Activated CD8-positive, alpha-beta memory T cell treated with anti-CD3 and anti-CD28 coated beads for 4 hours (primary cell): ENCODE results near the gene HDAC6.
"Not testable (repeated sequence)": the region's sequence is repeated elsewhere in the genome, so short reads cannot be mapped to it uniquely, and the experiment has no call there.

Source experiments
- DNase-seq, 2 donors: peaks; one replicate each; pipeline ENCODE4 v3.0.0-alpha.2; 2020; ENCODE audit warnings: low read depth in 2 of 2

Gene HDAC6

DNA sequence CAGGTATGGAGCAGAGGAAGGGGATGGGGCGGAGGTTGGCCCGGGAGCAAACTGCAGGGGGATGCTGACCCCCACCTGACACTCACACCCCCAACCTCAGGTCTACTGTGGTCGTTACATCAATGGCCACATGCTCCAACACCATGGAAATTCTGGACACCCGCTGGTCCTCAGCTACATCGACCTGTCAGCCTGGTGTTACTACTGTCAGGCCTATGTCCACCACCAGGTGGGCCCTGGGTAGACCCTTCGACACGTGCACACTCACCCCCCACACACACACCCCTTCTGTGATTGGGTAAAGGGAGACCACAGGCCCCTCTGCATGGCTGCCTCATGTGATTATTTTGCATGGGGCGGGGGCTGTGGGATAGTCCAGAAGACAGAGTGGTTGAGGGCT is 22.2 kb downstream of the HDAC6 start:
- no peak for DNase-seq

DNA sequence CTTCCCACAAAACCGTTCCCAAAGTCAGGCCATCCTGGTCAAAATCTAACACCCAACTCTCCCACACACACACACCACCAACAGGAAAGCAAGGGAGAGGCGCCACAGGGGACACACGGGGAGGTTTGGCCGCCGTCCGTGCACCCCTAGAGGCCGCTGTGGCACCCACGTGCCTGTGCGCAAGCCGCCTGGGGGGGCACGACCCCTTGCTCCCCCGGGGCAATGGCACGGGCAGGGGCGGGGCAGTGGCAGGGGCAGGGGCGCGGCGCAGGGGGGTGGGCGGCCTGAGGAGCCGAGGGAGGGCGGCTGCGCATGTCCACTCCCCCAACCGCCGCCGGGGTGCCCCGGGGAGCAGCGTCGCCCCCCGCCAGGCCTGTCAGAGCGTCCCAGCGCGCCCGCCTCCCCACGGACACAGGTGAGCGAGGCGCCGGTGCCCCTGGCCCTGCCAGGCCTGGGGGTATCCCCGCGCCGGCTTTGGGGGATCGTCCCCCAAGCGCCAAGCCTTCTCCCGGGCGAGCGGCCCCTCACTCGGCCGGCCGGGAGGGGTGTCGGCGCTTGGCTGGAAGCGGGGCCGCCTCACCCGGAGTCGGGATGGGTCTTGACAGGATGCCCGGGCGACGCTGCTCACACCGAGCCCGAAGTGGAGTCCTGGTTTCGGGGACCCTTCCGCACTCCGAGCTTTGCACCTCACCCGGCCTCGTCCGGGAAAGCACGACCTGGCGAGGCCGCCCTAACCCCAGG is 24.4 kb downstream of the HDAC6 start, which contains the start of gene ERAS:
Gene ERAS, plus strand, starts transcription at position 379 of the 741 bp plus-strand sequence. CDS start 2,611 bp downstream, outside the sequence.
- no peak for DNase-seq

DNA sequence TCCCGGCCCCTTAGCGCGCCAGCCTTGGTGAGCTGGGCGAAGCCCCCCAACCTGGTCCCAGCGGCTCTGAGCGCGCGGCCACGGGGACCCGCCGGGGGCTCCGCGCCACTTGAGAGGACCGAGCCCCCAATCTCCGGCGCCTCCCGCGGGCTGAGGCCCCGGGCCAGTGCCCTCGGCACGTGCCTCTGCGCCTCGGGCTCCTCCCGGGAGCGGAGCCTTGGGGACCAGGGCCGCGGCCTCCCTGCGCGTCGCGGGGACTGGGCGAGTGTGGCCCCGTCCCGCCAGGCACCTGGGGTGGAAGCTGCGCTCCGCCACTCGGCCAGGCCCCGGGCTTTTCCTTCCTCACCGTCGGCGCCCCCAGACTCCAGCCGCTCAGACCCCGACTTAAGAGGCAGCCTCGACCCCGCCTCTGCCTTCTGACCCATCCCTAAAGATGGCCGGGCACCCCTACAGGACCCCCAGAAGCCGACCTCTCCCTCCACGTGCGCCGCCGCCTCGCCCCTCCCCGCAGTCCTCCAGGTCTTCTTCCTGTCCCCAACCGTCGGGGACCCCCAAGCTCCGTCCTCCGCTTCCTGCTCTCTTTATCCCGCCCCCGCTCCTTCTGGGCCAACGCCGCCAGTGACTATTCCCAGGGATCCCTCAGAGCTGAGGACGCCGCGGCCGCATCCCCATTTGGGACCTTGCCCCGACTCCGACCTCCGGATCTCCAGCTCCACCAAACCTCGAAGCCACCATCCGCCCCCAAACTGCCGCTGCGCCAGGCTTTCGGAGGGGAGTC is 25.2 kb downstream of the HDAC6 start:
- DNase-seq: no peak

DNA sequence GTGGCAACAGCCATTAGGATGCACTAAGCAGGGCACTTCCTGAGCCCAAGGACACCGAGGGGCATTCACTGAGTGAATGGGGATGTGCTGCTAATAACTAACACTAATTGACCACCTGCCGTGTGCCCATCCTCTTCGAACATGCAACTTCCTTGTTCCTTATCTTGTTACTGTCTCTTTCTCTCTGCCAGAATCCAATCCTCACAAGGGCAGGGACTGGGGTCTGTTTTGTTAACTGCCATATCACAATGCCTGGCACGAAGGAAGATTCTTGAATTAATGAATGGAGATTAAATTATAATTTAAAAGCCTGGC is 25.7 kb downstream of the HDAC6 start:
- no peak for DNase-seq

DNA sequence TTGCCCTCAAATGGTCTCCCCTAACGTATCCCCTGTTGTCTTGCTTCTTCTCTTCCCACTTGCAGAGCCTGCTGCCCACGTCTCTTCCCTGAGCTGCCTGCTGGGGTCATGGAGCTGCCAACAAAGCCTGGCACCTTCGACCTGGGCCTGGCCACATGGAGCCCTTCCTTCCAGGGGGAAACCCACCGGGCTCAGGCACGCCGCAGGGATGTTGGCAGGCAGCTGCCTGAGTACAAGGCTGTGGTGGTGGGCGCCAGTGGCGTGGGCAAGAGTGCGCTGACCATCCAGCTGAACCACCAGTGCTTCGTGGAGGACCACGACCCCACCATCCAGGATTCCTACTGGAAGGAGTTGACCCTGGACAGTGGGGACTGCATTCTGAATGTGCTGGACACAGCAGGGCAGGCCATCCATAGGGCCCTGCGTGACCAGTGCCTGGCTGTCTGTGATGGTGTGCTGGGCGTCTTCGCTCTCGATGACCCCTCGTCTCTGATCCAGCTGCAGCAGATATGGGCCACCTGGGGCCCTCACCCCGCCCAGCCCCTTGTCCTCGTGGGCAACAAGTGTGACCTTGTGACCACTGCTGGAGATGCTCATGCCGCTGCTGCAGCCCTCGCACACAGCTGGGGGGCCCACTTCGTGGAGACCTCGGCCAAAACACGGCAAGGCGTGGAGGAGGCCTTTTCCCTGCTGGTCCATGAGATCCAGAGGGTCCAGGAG is 27.3 kb downstream of the HDAC6 start:
- DNase-seq: no peak

DNA sequence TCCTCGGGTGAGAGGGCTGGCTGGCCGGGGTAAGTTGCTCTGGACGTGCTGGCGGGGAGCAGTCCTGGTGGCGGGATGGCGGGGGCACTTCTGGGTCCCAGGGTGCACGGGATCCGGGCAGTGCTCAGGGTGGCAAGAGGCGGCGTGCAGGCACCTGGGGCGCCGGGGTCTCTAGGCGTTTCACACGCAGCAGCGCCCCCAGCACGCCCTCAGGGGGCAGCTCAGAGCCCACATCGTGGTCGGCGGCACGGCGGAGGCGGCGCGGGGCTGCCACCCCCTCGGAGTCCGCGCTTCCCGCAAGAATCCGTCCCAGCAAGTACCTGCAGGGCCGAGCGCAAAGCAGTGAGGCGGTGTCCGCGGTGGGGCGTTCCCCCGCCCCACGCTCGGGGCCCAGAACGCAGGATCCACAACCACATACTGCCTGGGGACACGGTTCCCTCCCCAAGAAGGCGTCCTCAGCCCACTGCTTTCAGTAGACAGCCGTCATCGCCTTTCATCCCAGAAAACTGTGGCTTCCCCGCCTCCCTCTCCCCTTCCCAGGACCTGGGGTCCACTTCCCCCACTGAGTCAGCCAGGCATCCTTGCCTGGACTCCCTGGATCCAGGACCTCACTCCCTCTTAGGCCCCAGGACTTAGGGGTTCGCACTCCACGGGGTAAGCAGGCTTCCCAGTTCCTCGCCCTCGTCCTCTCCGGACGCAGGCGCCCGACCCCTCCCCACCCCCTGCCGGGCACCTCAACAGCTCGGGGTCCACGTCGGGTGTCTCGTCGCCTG is 29.5 kb downstream of the HDAC6 start:
- no peak for DNase-seq

DNA sequence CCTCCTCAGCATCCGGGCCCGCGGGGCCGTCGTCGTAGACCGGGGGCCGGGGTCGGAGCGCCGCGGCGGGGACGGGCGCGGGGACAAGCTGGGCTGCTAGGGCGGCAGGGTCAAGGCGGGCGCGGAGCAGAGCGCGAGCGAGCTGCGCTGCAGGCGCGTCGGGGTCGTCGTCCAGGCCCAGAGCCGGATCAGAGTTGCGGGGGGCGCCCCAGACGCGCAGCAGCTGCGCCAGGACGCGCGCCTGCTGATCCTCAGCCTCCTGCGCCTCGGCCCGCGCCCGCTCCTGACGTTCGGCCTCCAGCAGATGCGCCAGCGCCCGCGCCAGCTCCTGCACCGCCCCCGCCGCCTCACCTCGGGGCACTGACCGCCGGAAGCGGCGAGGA is 30.0 kb downstream of the HDAC6 start:
- DNase-seq: no peak

DNA sequence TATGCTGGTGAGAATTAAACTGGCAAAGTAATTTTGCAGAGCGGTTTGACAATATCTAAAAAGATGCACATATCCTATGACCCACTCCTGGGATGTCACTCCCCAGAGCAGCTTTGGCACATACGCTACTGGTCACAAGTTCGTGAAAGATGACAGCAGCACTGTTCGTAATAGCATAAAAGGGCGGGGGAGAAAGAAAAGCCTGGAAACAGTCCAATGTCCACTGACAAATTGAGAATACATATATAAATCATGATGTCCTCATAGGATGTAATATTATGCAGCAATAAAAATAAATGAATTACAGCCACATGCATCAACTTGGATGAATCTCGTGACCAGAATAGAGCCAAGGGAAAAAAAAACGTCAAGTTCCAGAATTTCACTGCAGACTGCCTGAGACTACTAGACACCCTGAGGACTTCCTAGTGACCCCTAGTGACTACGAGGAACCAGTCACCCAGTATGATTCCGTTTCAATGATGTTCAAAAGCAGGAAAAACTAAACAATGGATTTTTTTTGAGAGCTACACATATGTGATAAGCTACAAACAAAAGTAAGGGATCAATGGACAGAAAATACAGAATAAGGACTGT is 31.8 kb downstream of the HDAC6 start:
- no peak for DNase-seq

DNA sequence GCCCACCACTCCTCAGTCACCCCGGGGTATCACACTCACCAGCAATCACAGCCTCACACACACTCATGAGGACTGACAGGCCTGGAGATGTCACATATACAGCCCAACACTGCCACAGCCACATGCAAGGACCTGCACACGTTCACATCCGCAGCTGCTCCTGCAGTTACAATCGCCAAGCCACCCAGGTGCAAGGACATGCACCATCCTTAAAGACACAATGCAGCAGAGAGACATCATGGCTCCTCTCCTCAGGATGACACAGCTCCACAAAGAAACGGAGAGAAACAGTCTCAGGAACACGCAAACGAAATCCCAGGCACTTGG is 32.5 kb downstream of the HDAC6 start:
- DNase-seq: no peak

DNA sequence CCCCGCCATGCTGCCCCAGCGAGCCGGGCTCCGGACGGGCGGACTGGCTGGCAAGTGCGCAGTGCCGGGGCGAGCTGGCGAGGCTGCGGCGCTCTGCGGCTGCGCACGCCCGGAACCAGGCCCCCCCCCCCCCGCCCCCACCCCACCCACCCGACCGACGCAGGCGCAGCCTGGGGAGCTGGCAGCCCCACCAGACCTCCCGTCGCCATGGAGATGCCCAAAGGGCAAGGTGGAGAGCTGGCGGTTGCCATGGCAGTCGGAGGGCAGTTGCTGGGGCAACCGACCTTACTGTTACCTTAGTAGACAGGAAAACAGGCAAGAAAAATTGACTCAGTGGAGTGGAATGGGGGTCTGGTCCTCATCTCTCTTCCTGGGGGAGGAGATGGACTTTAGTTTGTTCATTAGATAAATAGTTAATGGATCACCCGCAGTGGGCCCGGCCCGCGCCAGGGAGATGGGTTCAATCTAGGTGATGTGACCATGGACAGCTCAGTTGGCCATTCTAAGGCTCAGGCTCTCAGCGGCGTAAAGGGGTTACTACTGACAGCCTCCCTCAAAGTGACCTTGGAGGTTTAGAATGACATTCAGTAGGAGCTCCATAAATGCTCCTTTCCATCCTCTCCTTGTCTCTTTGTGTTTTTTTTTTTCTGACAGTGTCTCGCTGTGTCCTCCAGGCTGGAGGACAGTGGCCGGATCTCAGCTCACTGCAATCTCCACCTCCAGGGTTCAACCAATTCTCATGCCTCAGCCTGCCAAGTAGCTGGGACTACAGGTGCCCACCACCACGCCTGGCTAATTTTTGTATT is 33.9 kb downstream of the HDAC6 start, which contains the start of gene PCSK1N:
Gene PCSK1N, minus strand, starts transcription at position 87 of the 806 bp plus-strand sequence. Its CDS starts 78 bp downstream, at position 9.
- peak; percentile 8 to 10 for DNase-seq

DNA sequence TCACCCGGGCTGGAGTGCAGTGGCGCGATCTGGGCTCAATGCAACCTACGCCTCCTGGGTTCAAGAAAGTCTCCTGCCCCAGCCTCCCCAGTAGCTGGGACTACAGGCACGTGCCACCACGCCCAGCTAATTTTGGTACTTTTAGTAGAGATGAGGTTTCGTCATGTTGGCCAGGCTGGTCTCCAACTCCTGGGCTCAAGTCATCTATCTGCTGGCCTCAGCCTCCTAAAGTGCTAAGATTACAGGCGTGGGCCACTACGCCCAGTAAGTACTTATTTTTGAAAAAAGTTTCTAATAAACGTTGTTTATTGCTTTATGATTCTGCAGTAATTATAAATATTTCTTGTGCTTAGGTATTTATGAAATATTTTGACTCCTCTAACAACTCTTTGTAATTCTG is 37.8 kb downstream of the HDAC6 start:
- no peak for DNase-seq

DNA sequence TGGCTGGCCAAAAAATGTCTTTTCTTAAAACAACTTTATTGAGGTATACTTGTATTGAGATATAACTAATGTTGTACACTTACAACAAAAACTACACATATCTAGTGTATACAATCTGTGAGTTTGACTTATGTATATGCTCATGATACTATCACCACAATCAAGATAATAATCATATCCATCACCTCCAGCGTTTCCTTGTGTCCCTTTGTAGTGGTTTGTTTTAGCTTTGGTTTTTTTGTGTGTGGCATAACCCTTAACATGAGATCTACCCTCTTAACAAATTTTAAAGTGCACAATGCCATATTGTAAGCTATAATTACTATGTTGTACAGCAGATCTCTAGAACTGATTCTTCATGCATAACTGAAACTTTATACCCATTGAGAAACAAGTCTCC is 47.0 kb downstream of the HDAC6 start:
- no peak for DNase-seq

DNA sequence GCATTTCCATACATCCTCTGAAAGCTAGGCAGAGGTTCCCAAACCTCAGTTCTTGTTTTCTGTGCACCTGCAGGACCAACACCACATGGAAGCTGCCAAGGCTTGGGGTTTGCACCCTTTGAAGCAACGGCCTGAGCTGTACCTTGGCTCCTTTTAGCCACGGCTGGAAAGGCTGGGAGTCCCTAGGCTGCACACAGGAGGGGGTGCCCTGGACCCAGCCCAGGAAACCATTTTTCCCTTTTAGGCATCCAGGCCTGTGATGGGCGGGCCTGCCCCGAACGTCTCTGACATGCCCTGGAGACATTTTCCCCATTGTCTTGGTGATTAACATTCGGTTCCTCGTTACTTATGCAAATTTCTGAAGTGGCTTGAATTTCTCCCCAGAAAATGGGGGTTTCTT is 51.0 kb downstream of the HDAC6 start:
- DNase-seq: no peak

DNA sequence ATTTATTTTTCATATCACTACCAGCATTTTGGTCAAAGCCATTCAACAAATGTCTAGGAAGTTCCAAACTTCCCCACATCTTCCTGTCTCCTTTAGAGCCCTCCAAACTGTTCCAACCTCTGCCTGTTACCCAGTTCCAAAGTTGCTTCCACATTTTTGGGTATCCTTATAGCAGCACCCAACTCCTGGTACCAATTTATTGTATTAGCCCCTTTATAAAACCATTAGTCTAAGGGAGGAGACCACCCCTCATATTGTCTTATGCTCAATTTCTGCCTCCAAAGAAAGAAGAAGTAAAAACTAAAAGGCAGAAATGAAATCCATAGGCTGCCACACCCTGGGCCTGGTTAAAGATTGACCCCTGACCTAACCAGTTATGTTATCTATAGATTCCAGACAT is 51.6 kb downstream of the HDAC6 start:
- not testable (repeated sequence) for DNase-seq

DNA sequence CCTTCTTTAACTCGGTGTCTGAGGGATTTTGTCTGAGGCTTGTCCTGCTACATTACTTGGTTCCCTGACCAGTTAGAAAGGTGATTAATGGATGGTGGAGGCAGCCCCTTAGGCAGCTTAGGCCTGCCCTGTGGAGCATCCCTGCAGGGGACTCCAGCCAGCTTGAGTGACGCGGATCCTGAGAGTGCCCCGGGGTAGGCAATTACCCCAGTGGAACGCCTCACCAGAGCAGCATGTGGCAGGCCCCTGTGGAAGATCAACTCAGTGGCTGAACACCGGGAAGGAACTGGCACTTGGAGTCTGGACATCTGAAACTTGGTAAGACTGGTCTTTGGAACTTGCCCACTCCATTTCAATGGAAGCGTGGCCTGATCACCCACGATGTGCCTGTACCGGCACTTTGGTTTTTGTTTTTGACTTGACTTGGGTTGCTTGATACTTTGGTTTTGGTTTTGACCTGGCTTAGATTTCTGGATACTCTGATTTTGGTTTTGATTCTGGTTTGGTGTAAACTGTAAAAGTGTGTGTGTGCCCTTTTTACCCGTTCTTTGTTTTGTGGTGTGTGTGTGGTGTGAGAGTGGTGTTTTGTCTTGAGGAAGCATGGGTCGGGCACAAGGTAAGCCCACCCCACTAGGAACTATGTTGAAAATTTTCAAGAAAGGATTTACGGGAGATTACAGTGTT is 52.4 kb downstream of the HDAC6 start:
- DNase-seq: not testable (repeated sequence)

DNA sequence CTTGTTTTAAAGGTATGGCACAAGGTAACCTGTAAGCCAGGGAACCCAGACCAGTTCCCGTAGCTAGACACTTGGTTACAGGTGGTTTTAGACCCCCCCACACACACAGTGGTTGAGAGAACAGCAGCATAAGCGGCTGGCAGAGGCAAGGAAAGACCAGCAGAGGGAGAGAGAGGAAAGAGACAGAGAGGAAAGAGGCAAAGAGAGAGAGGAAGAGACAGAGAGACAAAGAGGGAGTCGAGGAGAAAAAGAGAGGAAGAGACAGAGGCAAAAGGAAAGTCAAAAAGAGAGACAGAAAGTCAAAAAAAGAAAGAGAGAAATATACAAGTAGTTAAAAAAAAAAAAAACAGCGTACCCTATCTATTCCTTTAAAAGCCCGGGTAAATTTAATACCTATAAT is 53.0 kb downstream of the HDAC6 start:
- no peak for DNase-seq

DNA sequence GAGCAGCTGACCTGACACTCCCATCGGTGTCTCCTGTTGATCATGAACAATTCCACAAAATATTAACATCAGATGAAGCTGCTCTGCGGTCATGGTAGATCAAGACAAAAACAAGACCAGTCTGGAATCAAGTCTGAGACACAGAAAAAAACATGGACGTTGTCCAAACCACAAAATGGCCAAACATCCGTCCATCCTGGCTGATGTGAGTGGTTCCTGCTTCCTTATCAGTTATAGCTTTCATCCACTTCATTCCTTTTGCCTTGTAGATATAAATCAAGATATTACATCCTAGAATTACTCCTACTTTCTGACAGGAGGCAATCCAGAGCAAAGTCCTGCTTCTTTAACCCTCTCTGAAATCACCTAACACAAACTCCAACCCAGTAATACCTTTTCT is 62.3 kb downstream of the HDAC6 start:
- DNase-seq: no peak

DNA sequence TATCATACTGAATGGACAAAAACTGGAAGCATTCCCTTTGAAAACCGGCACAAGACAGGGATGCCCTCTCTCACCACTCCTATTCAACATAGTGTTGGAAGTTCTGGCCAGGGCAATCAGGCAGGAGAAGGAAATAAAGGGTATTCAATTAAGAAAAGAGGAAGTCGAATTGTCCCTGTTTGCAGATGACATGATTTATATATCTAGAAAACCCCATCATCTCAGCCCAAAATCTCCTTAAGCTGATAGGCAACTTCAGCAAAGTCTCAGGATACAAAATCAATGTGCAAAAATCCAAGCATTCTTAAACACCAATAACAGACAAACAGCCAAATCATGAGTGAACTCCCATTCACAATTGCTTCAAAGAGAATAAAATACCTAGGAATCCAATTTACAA is 70.2 kb downstream of the HDAC6 start:
- not testable (repeated sequence) for DNase-seq
